HG02870 (cell line): ENCODE measurements around the gene ANK3.

Experiments used
- ATAC-seq: cut with Tn5 transposase; IDR thresholded peaks from one replicate; pipeline ENCODE4 v1.9.1; 2021; ENCODE audit warnings: mild to moderate bottlenecking, moderate library complexity; ENCODE audit not compliant: unreplicated experiment

The ANK3 gene

DNA sequence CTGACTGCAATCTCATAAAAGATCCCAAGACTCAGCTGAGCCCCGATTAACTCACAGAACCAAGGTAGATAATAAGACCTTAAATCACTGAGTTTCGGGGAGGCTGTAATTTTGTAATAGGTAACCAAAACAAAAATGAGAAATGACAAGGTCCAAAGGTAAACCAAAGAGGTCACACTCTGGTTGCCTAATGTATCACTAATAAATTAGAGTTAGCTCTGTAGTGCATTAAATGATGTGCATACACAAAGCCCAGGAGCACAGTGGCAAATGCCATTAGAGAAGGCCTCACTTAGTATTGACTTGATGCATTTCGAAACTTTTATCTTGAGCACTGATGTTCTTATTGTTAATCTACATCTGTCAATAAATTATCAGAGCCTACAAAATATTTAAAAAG, 245.6 kb downstream of the ANK3 start:
- no peak for ATAC-seq

GRCh38 chr10:60142736-60143135, 246.9 kb downstream of the ANK3 start:
- no peak for ATAC-seq

DNA sequence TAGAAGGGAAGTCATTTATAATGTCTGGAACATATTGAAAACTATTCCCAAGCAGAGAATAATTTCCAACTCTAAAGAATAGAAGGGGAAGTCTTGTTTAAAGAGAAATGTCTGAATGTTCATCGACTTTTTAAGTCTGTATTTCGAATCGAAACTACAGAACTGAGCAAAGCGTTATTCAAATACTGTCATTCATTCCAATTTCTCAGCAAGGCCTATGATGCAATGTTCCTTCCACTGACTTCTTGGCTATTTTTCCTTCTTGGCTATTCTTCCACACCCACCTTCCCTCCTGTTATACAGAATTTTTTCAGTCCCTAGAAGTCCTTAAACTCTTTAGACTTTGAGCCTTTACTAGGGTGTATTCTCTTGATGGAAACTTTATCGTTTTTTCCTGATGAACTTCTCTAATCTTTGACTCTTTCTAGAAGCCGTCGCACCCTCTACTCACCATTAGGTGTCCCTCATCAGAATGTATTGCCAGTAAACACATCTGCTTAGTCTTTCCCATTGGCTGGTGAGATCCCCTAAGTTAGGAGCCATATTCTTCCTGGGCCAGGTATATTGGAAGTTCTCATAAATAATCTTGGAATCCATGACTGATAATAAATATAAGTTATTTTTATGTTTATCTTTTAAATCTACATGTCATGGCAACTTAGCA, 247.6 kb downstream of the ANK3 start:
- no peak for ATAC-seq

- ATAC-seq = no peak
Measured at GRCh38 chr10:60140651-60141632, 248.7 kb downstream of the ANK3 start.

DNA sequence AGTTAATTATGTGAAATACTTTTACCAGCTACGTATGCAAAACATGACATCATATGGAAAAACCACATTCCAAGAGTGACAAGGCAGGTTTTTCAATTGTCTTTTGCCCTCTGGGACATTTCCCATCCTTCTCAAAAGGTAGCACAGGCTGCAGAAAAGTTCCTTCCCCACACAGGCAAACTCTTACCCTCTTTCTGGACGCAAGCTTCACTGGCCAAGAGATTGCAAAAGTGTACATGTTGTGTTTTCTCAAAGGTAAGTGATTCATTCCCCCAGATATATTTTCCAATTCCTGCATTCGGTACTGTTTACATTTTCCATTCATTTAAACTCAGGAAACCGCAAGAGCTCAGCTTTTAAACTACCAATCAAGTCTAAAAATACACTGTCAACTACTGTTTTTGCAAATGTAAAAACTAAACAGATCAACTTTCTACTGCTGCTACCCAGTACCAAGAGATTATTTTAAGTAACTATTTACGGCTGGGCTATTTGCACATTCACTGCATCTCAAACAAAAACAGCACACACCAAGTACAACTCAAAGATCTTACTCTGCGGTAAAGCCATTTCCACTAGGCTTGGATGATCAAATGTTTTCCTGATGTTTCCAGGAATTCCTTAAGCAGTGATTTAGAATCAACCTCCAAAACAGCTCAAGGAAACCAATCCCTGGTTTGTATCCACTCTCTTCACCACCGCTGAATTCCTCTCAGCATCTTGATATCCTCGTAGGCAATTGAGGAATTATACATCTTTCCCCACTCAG, 249.7 kb downstream of the ANK3 start:
- ATAC-seq = no peak

DNA sequence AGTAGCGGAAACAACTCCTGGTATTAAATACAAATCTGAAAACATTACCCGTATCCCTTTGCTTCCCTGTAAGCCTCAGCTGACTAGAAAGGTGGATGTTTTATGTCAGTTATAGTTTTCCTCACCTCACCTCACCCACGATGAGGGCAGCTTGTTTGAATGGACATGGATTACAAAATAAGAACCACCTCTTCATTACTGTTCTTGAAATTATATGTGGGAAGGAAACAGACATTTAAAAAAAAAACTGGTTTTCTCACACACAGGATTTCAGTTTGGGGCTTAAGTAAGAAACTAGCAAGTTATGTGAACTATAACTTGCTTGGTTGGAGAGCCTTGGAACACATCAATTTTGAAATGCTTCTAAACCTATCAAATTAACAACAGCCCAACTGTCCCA, 250.4 kb downstream of the ANK3 start:
- ATAC-seq = no peak

DNA sequence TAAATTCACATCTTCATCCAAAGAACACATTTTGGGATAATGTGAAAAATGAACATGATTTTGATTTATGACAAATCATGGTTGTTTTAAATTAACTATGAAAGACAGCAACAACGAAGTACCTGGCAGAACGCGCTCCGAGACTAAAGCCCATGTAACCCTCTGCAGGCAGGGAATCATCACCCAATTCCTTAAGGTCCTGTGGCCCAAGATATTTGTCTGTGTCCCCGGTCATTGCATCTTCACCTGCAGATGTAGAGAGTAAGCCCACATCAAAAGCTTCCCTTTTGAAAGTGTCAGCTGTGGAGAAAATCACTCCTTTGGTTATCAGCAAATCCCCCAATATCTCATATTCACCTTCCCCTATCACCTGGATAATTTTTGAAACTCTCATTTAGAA, 250.8 kb downstream of the ANK3 start:
- no peak for ATAC-seq

DNA sequence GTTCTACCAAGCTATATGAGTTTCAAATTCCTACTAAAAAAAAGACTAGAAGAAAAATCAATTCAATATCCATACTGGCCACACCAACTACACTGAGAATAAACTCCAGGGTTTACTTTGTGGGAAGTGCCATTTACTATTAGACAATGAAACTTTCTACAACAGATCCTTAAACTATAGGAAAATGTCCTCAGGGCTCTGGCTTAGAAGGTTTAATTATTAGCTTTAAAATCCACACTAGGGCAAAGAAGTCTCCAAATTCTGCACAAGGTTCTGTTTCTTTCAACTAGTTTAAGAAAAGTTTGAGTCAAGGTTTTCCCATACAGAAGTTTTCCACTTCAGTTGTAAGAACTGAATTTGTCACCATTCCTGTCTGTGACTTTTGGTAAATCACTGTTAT, 251.6 kb downstream of the ANK3 start:
- no peak for ATAC-seq

GRCh38 chr10:60137292-60137992, 252.2 kb downstream of the ANK3 start:
- ATAC-seq = no peak

DNA sequence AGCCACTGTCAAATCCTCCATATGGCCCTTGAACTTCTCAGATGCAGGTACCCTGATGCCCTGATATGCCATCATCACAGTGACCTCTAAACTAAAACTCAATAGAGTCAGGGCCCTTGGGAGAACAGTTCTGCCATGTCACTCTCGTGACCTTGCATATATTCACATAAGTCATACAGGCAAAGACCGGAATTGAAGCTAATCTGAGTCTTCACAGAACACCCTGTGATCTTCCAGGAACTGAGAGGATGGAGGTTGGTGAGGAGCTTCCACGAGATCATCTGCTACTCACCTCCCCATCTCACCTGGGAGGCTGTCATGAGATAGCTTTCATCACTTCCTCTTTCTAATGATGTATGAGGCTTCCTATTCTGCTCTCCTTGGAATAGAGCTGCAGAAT, 254.7 kb downstream of the ANK3 start:
- peak; percentile 47 for ATAC-seq

- no peak for ATAC-seq
Measured at GRCh38 chr10:60134548-60134947, 255.1 kb downstream of the ANK3 start.

- ATAC-seq = no peak
Measured at GRCh38 chr10:60130130-60130579, 259.5 kb downstream of the ANK3 start.

DNA sequence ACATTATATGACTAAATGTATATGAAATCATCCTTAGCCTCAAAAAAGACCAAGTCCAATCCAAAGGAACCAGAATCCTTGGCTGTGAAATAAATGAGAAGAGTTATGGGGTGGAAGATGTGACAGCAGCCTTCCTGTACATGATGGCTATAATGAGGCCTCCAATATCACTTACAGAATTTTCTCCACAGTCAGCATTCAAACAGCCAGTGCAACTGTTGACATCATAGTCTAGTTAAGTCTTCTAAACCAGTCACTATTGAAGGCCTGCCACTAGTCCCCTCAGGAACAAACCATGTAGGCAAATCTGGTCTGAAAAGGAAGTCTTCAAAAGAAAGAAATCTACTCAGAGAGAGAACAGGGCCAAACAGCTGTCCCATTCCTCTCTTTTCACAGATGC, 263.8 kb downstream of the ANK3 start:
- ATAC-seq = no peak

GRCh38 chr10:60124536-60124935, 265.1 kb downstream of the ANK3 start:
- no peak for ATAC-seq

- no peak for ATAC-seq
Measured at GRCh38 chr10:60123668-60124067, 266.0 kb downstream of the ANK3 start.

- ATAC-seq = no peak
Measured at GRCh38 chr10:60123172-60123571, 266.5 kb downstream of the ANK3 start.

- ATAC-seq = no peak
Measured at GRCh38 chr10:60122190-60122589, 267.5 kb downstream of the ANK3 start.

GRCh38 chr10:60114765-60115586, 274.7 kb downstream of the ANK3 start:
- peak; percentile 69 for ATAC-seq

- no peak for ATAC-seq
Measured at GRCh38 chr10:60110739-60111138, 278.9 kb downstream of the ANK3 start.
